DMS79 (cell line): ENCODE measurements around the gene UGT1A1.

Experiments used
- DNase-seq: peaks from one replicate; lab custom pipeline; 2025; lab: John Stamatoyannopoulos, UW

The UGT1A1 gene

GRCh38 chr2:233817361-233817911, 57.4 kb downstream of the UGT1A1 start:
- DNase-seq: no peak

- no peak for DNase-seq
Measured at GRCh38 chr2:233817995-233818638, 58.0 kb downstream of the UGT1A1 start.

GRCh38 chr2:233818639-233819621, 58.9 kb downstream of the UGT1A1 start:
- DNase-seq: no peak

- DNase-seq: no peak
Measured at GRCh38 chr2:233819884-233820773, 60.1 kb downstream of the UGT1A1 start.

GRCh38 chr2:233820774-233821105, 60.7 kb downstream of the UGT1A1 start:
- DNase-seq: no peak

GRCh38 chr2:233821196-233821595, 61.1 kb downstream of the UGT1A1 start:
- DNase-seq: no peak

- DNase-seq: no peak
Measured at GRCh38 chr2:233821709-233822100, 61.6 kb downstream of the UGT1A1 start.

GRCh38 chr2:233822101-233822771, 62.2 kb downstream of the UGT1A1 start:
- DNase-seq: no peak
